ENCODE measurements around the gene OTOA. TPM values are rescaled to one million over a fixed set of nuclear protein-coding genes. Genes with fewer than 3 reads are reported as not detected.

OTOA gene
- total RNA-seq, 1 donor from 2014 or later, result 0.21 TPM

DNA sequence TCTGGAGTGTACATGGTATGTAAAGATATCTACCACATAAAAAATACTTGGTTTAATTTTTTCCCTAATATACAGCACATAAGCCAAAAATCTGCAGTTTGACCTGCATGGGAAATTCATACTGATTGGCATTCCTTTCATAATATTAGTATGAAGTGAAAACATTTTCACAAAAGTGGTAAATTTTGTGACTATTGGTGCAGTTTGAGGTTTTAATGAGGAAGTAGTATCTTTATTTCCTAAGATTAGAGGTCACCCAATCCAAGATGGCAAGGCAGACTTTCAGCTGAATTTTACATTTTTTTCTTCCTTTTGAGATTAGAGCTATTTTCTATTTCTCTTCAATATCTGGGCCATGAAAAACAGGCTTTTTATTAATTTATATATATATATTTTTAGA is 43.2 kb upstream of the OTOA start:
- DNase-seq (ENCODE audit: low read depth, low spot score), result no peak
- H3K4me1 Mint-ChIP-seq, result no peaks in the 10 kb centered on the region
- H3K9me3 Mint-ChIP-seq, result no peaks in the 10 kb centered on the region
- peaks cover 8% of the 10 kb centered on the region for H3K36me3 Mint-ChIP-seq (ENCODE audit: low read depth)
- H3K27ac Mint-ChIP-seq (ENCODE audit: unreplicated experiment), result no peak overlapping the region
- H3K4me3 Mint-ChIP-seq, result no peak overlapping the region
- TF ChIP-seq, protein P1, sequence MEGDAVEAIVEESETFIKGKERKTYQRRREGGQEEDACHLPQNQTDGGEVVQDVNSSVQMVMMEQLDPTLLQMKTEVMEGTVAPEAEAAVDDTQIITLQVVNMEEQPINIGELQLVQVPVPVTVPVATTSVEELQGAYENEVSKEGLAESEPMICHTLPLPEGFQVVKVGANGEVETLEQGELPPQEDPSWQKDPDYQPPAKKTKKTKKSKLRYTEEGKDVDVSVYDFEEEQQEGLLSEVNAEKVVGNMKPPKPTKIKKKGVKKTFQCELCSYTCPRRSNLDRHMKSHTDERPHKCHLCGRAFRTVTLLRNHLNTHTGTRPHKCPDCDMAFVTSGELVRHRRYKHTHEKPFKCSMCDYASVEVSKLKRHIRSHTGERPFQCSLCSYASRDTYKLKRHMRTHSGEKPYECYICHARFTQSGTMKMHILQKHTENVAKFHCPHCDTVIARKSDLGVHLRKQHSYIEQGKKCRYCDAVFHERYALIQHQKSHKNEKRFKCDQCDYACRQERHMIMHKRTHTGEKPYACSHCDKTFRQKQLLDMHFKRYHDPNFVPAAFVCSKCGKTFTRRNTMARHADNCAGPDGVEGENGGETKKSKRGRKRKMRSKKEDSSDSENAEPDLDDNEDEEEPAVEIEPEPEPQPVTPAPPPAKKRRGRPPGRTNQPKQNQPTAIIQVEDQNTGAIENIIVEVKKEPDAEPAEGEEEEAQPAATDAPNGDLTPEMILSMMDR (conservative IDR thresholded peaks at IDR 0.05), result no peak
- H3K27me3 Mint-ChIP-seq (ENCODE audit: low read depth), result no peaks in the 10 kb centered on the region

DNA sequence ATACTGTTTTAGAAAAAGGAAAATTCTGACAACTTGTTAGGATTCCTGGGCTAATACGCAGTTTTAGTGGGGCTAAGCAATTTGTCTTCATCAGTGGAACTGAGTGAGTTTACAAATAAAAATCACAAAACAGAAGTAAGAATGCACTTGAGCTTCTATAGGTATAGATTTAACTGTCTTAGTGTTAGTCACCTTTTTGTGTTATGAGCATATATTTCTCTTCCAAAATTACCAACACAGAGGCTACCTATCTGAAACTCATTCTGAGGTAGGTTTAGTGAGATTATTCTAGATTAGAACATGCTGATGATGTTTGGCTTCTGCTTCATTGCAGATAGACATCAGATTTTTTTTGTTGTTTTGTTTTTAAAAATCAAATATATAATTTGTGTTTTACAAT is 41.2 kb upstream of the OTOA start:
- Mint-ChIP-seq H3K36me3 (ENCODE audit: low read depth) (peaks cover 20% of the 10 kb centered on the region), H3K9me3 (no peaks in the 10 kb centered on the region), H3K4me3 (no peak overlapping the region), H3K27ac (ENCODE audit: unreplicated experiment) (no peak overlapping the region), H3K4me1 (peaks cover 11% of the 10 kb centered on the region), H3K27me3 (ENCODE audit: low read depth) (no peaks in the 10 kb centered on the region)
- TF ChIP-seq, protein P1 (conservative IDR thresholded peaks at IDR 0.05), result no peak
- DNase-seq (ENCODE audit: low read depth, low spot score), result no peak

DNA sequence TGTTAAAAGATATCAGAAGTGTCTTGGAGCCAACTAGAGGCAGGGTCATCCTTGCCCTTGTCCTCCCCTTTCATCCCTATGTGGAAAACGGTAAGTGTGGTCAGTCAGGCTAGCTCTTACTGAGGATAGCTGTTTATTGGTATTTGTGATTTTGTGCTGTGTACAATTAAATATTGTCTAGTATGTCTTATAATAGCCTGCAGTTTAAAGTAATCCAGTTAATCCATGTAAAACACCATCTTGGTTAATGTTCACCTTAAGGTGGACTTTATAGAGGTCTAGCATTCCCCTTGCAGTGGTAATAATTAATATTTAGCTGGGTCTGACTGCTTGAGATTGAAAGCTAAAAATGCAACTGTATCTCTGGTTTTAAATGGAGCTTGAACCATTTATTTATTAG is 38.7 kb upstream of the OTOA start:
- no peak overlapping the region for H3K27ac Mint-ChIP-seq (ENCODE audit: unreplicated experiment)
- DNase-seq (ENCODE audit: low read depth, low spot score), result no peak
- peaks cover 2% of the 10 kb centered on the region for H3K9me3 Mint-ChIP-seq
- peaks cover 36% of the 10 kb centered on the region for H3K36me3 Mint-ChIP-seq (ENCODE audit: low read depth)
- no peak overlapping the region for H3K4me3 Mint-ChIP-seq
- H3K4me1 Mint-ChIP-seq, result peaks cover 11% of the 10 kb centered on the region
- no peaks in the 10 kb centered on the region for H3K27me3 Mint-ChIP-seq (ENCODE audit: low read depth)
- TF ChIP-seq, protein P1 (conservative IDR thresholded peaks at IDR 0.05), result no peak

DNA sequence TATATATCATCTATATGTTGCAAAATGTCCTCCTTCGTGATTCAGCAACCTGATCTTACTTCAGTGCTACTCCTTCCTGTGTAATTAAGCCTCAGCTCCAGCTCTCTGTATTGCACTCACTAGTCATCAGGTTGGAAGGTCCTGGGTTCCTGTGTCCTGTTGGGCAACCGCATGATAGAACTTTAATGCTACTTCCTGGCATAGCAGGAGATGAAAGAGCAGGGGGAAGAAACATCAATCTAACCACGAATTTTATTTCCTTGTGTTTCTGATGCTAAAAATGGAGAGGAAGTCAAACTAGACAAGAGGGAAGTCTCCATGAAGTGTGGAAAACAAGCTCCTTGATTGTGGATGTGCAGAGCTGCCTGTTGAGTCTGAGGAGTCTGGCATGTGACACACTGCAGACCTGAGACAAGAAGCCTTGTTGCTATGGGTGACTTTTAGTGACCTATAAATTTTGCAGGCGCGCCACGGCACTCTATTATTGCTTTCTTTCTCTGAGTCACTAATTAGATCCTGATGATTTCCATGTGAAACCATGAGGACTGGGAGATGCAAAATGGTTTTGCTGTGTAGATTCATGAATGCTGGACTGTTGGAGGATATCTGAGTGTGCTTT is 37.0 kb upstream of the OTOA start:
- Mint-ChIP-seq H3K27ac (ENCODE audit: unreplicated experiment) (no peak overlapping the region), H3K36me3 (ENCODE audit: low read depth) (peaks cover 40% of the 10 kb centered on the region), H3K4me1 (peaks cover 11% of the 10 kb centered on the region), H3K27me3 (ENCODE audit: low read depth) (no peaks in the 10 kb centered on the region), H3K4me3 (no peak overlapping the region), H3K9me3 (peaks cover 2% of the 10 kb centered on the region)
- TF ChIP-seq, protein P1 (conservative IDR thresholded peaks at IDR 0.05), result no peak
- DNase-seq (ENCODE audit: low read depth, low spot score), result no peak

DNA sequence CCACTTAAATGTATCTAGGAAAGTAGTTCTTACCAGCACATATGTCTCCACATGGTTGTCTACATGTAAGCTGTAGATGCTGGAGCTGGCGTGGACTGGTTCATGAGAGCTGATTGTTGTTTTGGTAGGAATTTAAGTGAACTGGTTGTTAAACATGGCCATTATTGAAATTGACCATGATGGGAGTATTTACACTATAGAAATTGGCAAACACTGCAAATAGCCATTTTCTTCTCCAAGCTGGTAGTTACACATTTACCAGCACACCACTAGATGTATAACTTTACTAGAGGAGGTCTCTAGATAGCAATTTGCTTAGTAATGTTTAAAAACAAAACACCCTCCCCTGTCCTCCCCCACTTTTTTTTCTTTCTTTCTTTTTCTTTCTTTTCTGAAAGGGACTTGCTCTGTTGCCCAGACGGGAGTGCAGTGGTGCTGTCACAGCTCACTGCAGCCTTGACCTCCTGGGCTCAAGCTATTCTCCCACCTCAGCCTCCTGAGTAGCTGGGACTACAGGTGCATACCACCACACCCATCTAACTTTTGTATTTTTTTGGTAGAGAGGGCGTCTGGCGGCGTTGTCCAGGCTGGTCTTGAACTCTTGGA is 35.5 kb upstream of the OTOA start:
- H3K4me1 Mint-ChIP-seq, result peaks cover 11% of the 10 kb centered on the region
- peaks cover 40% of the 10 kb centered on the region for H3K36me3 Mint-ChIP-seq (ENCODE audit: low read depth)
- H3K9me3 Mint-ChIP-seq, result peaks cover 2% of the 10 kb centered on the region
- no peak overlapping the region for H3K4me3 Mint-ChIP-seq
- TF ChIP-seq, protein P1 (conservative IDR thresholded peaks at IDR 0.05), result no peak
- H3K27me3 Mint-ChIP-seq (ENCODE audit: low read depth), result no peaks in the 10 kb centered on the region
- no peak overlapping the region for H3K27ac Mint-ChIP-seq (ENCODE audit: unreplicated experiment)
- no peak for DNase-seq (ENCODE audit: low read depth, low spot score)

Measured in neural crest cell (in vitro differentiated cells).